Activated effector memory CD4-positive, alpha-beta T cell treated with Interleukin-2 at 50 U/mL for 16 hours (primary cell): ENCODE results near the gene SERPINC1.
"Not testable (repeated sequence)": the region's sequence is repeated elsewhere in the genome, so short reads cannot be mapped to it uniquely, and the experiment has no call there.

Source experiments
- DNase-seq: peaks from one replicate; pipeline ENCODE4 v3.0.0-alpha.2; 2020

Gene SERPINC1

GRCh38 chr1:173917149-173917548 is at the start of gene SERPINC1:
TSS of gene SERPINC1 (minus strand) at chr1:173917327. CDS start at chr1:173917259, 68 bp downstream.
- no peak for DNase-seq

GRCh38 chr1:173965896-173966295 is 48.8 kb upstream of the SERPINC1 start:
- DNase-seq: not testable (repeated sequence)

GRCh38 chr1:173963477-173963876 is 46.4 kb upstream of the SERPINC1 start:
- no peak for DNase-seq

- no peak for DNase-seq
These were observed 43.5 kb upstream of the SERPINC1 start for GRCh38 chr1:173960625-173961024.

- no peak for DNase-seq
These were observed 37.1 kb upstream of the SERPINC1 start for GRCh38 chr1:173954179-173954578.

GRCh38 chr1:173948594-173948993 is 31.5 kb upstream of the SERPINC1 start:
- no peak for DNase-seq

- DNase-seq: no peak
These were observed 29.3 kb upstream of the SERPINC1 start for GRCh38 chr1:173946380-173946921.

- DNase-seq: no peak
These were observed 19.9 kb upstream of the SERPINC1 start for GRCh38 chr1:173937062-173937461.

- no peak for DNase-seq
These were observed 17.3 kb upstream of the SERPINC1 start for GRCh38 chr1:173934440-173934839.

- DNase-seq: not testable (repeated sequence)
These were observed 13.4 kb upstream of the SERPINC1 start for GRCh38 chr1:173930541-173930940.

GRCh38 chr1:173925306-173926242 is 8.4 kb upstream of the SERPINC1 start:
- no peak for DNase-seq

GRCh38 chr1:173920861-173921260 is 3.7 kb upstream of the SERPINC1 start:
- DNase-seq: no peak

GRCh38 chr1:173917635-173918493 is 737 bp upstream of the SERPINC1 start:
- no peak for DNase-seq

GRCh38 chr1:173916667-173917066 is 460 bp downstream of the SERPINC1 start:
- no peak for DNase-seq

GRCh38 chr1:173915596-173915995 is 1.5 kb downstream of the SERPINC1 start:
- DNase-seq: no peak

GRCh38 chr1:173914366-173914871 is 2.7 kb downstream of the SERPINC1 start:
- no peak for DNase-seq

- DNase-seq: no peak
These were observed 4.0 kb downstream of the SERPINC1 start for GRCh38 chr1:173913111-173913510.

- DNase-seq: no peak
These were observed 13.1 kb downstream of the SERPINC1 start for GRCh38 chr1:173903827-173904531.

- no peak for DNase-seq
These were observed 16.1 kb downstream of the SERPINC1 start for GRCh38 chr1:173900992-173901391.

- DNase-seq: no peak
These were observed 16.7 kb downstream of the SERPINC1 start for GRCh38 chr1:173900427-173900826.

GRCh38 chr1:173894189-173894588 is 22.9 kb downstream of the SERPINC1 start:
- DNase-seq: no peak

GRCh38 chr1:173893611-173894010 is 23.5 kb downstream of the SERPINC1 start:
- DNase-seq: no peak
